Natural killer cell (primary cell): ENCODE measurements around the gene AQP3. TPM values are rescaled to one million over a fixed set of nuclear protein-coding genes. Genes with fewer than 3 reads are reported as not detected.
"Not testable (repeated sequence)": the region's sequence is repeated elsewhere in the genome, so short reads cannot be mapped to it uniquely, and the experiment has no call there.

Experiments
- ATAC-seq, 3 donors: fragments of 150-1000 bp in 2 of 3; fragments of 200-7000 bp in 1 of 3; cut with Tn5 transposase; 1 replicate in 1 of 3; 2 replicates in 2 of 3; pipeline ENCODE4 v1.10.0; 2021; ENCODE audit warnings: mild to moderate bottlenecking in 2 of 3, moderate library complexity in 2 of 3
- DNase-seq, 2 donors: peaks; one replicate each; pipeline versions ENCODE4 v3.0.0 to v3.0.0-alpha.2; 2013 to 2021; ENCODE audit warnings: mixed read lengths in 1 of 2
- H3K27ac ChIP-seq: one replicate; pipeline ENCODE4 v1.5.1; 2013; ENCODE audit warnings: mild to moderate bottlenecking, low read length
- H3K27me3 ChIP-seq: one replicate; pipeline ENCODE4 v1.6.1; 2013; ENCODE audit warnings: low read length; ENCODE audit not compliant: control insufficient read depth, insufficient read depth
- H3K36me3 ChIP-seq: one replicate; pipeline ENCODE4 v1.6.1; 2013; ENCODE audit warnings: low read length; ENCODE audit not compliant: control insufficient read depth, insufficient read depth
- H3K4me1 ChIP-seq: one replicate; pipeline ENCODE4 v1.6.1; 2013; ENCODE audit warnings: low read length; ENCODE audit not compliant: control insufficient read depth, insufficient read depth
- H3K4me3 ChIP-seq: one replicate; pipeline ENCODE4 v1.5.1; 2013; ENCODE audit warnings: low read length
- H3K9me3 ChIP-seq: one replicate; pipeline ENCODE4 v1.6.1; 2013; ENCODE audit warnings: low read length; ENCODE audit not compliant: control insufficient read depth, insufficient read depth
- H3K27ac Mint-ChIP-seq, 2 donors: one replicate each; pipeline ENCODE4 v1.8.0; 2022; ENCODE audit warnings: mild to moderate bottlenecking in 2 of 2, mixed read lengths in 2 of 2, moderate library complexity in 1 of 2
- H3K27me3 Mint-ChIP-seq, 2 donors: one replicate each; pipeline ENCODE4 v1.8.0; 2022; ENCODE audit warnings: low read depth in 2 of 2, mixed read lengths in 2 of 2
- H3K36me3 Mint-ChIP-seq: one replicate; pipeline ENCODE4 v1.8.0; 2022; ENCODE audit warnings: mixed read lengths
- H3K4me1 Mint-ChIP-seq, 2 donors: one replicate each; pipeline ENCODE4 v1.8.0; 2022; ENCODE audit warnings: mixed read lengths in 2 of 2
- H3K4me3 Mint-ChIP-seq: one replicate; pipeline ENCODE4 v1.8.0; 2022; ENCODE audit warnings: mild to moderate bottlenecking, moderate library complexity, mixed read lengths
- H3K9me3 Mint-ChIP-seq, 2 donors: one replicate each; pipeline ENCODE4 v1.8.0; 2022; ENCODE audit warnings: mixed read lengths in 2 of 2
- WGBS: methylation state at CpG from one replicate; pipeline ENCODE4 v1.1.7; 2013; ENCODE audit warnings: missing lambda C conversion rate; ENCODE audit not compliant: insufficient coverage; 5-methylcytosine and 5-hydroxymethylcytosine counted together
- intact Hi-C: fragments of 100-400 bp; cut with micrococcal nuclease; formaldehyde crosslinking; loops from one replicate; pipeline ENCODE4 v1.14.2; 2022
- total RNA-seq, 4 donors: library from RNA; stranded (reverse); fragments of 120-200 nt in 1 of 4; gene quantifications; one replicate each; pipeline versions ENCODE4 v1.2.3 to v1.2.4, GENCODE V29; 2013 to 2022
- TF ChIP-seq, protein P1 (sequence below): fragments of 200-600 bp; IDR thresholded peaks from one replicate; pipeline ENCODE4 v1.8.0; 2022; ENCODE audit warnings: antibody characterized with exemption

Gene AQP3
- total RNA-seq, 3 donors from 2014 or later (not counting 1 experiment from before 2014, with no cell fraction given): 3.9 to 12.7 (median 6.1) TPM

DNA sequence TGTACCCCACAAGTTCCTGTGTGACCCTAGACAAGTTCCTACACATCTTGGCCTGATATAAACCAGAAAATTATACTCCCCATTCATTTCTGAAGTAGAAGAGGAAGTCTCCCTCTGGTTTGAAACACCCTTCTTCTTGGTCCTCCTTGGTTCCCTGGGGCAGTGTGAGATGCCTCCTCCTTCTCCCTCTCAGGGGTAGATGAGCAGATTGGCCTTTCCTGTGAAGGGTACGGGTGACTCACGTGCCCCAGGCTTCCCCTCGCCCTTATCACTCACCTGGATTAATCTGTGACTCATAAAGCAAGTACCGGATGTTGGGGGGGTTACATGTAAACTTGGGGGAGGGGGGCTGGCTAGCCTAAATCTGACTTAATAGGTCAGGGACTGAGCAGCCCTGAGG is 11.1 kb upstream of the AQP3 start:
- WGBS: 67% methylated on average over 4 of the region's 4 CpGs
- no peaks in the 10 kb centered on the region for H3K27me3 ChIP-seq
- Mint-ChIP-seq H3K4me3 (no peak overlapping the region), H3K36me3 (no peaks in the 10 kb centered on the region), H3K9me3 (no peaks in the 10 kb centered on the region), H3K4me1 (no peaks in the 10 kb centered on the region), H3K27me3 (no peaks in the 10 kb centered on the region), H3K27ac (peak overlapping the region in 1 of 2 donors; percentile 51)
- H3K36me3 ChIP-seq: peaks cover 20% of the 10 kb centered on the region
- TF ChIP-seq, protein P1, sequence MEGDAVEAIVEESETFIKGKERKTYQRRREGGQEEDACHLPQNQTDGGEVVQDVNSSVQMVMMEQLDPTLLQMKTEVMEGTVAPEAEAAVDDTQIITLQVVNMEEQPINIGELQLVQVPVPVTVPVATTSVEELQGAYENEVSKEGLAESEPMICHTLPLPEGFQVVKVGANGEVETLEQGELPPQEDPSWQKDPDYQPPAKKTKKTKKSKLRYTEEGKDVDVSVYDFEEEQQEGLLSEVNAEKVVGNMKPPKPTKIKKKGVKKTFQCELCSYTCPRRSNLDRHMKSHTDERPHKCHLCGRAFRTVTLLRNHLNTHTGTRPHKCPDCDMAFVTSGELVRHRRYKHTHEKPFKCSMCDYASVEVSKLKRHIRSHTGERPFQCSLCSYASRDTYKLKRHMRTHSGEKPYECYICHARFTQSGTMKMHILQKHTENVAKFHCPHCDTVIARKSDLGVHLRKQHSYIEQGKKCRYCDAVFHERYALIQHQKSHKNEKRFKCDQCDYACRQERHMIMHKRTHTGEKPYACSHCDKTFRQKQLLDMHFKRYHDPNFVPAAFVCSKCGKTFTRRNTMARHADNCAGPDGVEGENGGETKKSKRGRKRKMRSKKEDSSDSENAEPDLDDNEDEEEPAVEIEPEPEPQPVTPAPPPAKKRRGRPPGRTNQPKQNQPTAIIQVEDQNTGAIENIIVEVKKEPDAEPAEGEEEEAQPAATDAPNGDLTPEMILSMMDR: no peak
- peaks cover 17% of the 10 kb centered on the region for H3K4me1 ChIP-seq
- intact Hi-C loops: no loop called here
- peak in 1 of 2 donors; percentile 78 for DNase-seq
- peak in 1 of 3 donors; percentile 46 for ATAC-seq
- no peak overlapping the region for H3K27ac ChIP-seq
- H3K9me3 ChIP-seq: no peaks in the 10 kb centered on the region
- no peak overlapping the region for H3K4me3 ChIP-seq

DNA sequence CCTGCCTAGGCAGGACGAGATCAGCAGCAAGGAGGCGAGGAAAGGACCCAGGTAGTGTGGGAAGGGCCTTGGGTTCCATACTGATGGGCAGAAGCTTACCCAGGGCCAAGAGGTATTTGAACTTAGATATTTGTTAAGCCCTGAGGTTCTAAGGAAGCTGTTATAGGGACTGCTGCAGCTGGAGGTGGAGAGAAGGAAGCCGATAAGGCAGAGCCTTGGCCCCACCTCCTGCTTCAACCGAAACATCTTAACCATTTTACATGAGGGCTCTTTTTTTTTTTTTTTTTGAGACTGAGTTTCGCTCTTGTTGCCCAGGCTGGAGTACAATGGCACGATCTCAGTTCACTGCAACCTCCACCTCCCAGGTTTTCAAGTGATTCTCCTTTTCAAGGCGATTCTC is 8.6 kb upstream of the AQP3 start:
- TF ChIP-seq, protein P1: no peak
- Histone ChIP-seq H3K4me3 (no peak overlapping the region), H3K36me3 (peaks cover 3% of the 10 kb centered on the region), H3K4me1 (peaks cover 25% of the 10 kb centered on the region), H3K9me3 (no peaks in the 10 kb centered on the region), H3K27me3 (no peaks in the 10 kb centered on the region), H3K27ac (no peak overlapping the region)
- Mint-ChIP-seq H3K36me3 (no peaks in the 10 kb centered on the region), H3K9me3 (no peaks in the 10 kb centered on the region), H3K4me1 (peaks cover 4 to 5% of the 10 kb centered on the region in 2 donors), H3K27ac (no peak overlapping the region), H3K4me3 (no peak overlapping the region), H3K27me3 (no peaks in the 10 kb centered on the region)
- intact Hi-C loops: no loop called here
- WGBS: 88% methylated on average over 7 of the region's 7 CpGs
- ATAC-seq: no peak
- DNase-seq: peak in 1 of 2 donors; percentile 59

DNA sequence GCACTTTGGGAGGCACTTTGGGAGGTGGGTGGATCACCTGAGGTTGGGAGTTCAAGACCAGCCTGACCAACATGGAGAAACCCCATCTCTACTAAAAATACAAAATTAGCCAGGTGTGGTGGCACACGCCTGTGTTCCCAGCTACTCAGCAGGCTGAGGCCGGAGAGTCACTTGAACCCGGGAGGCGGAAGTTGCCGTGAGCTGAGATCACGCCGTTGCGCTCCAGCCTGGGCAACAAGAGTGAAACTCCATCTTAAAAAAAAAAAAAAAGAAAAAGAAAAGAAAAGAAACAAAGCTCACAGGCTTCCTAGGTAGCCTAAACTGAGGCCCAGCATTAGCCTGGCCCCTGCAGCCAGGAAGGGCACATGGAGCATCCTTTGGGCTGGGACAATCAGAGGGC is 8.1 kb upstream of the AQP3 start:
- WGBS: 96% methylated on average over 8 of the region's 8 CpGs
- intact Hi-C loops, ATAC-seq, H3K27me3 Mint-ChIP-seq, H3K4me3 ChIP-seq, H3K9me3 Mint-ChIP-seq, H3K4me3 Mint-ChIP-seq, H3K4me1 Mint-ChIP-seq, H3K27ac Mint-ChIP-seq, DNase-seq, H3K36me3 Mint-ChIP-seq, H3K36me3 ChIP-seq, H3K9me3 ChIP-seq, H3K27me3 ChIP-seq, H3K27ac ChIP-seq: not testable (repeated sequence)
- peaks cover 25% of the 10 kb centered on the region for H3K4me1 ChIP-seq

DNA sequence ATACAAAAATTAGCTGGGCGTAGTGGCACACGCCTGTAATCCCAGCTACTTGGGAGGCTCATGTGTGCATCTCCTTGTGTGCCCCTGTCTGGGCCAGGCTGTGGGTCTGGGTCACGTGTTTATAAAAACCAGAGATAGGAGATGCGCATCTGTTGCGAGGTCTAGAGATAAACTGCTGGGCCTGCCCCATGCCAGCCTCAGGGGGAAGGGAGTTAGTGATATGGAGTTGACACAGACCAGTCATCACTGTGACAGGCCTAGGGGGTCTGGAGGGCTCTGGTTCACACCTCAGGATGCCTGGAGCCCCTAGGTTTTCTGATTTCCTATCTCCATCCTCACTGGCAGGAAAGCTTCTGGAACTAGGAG is 7.3 kb upstream of the AQP3 start:
- ATAC-seq: peak in 1 of 3 donors; percentile 40
- H3K4me1 Mint-ChIP-seq, intact Hi-C loops, DNase-seq, H3K36me3 ChIP-seq, H3K27ac Mint-ChIP-seq, H3K4me3 ChIP-seq, H3K27me3 ChIP-seq, H3K9me3 ChIP-seq, H3K27ac ChIP-seq, H3K9me3 Mint-ChIP-seq, H3K27me3 Mint-ChIP-seq, H3K36me3 Mint-ChIP-seq, H3K4me3 Mint-ChIP-seq: not testable (repeated sequence)
- peaks cover 25% of the 10 kb centered on the region for H3K4me1 ChIP-seq
- WGBS: 90% methylated on average over 5 of the region's 5 CpGs
